ENCODE data around the gene CDX1.

Gene CDX1

DNA sequence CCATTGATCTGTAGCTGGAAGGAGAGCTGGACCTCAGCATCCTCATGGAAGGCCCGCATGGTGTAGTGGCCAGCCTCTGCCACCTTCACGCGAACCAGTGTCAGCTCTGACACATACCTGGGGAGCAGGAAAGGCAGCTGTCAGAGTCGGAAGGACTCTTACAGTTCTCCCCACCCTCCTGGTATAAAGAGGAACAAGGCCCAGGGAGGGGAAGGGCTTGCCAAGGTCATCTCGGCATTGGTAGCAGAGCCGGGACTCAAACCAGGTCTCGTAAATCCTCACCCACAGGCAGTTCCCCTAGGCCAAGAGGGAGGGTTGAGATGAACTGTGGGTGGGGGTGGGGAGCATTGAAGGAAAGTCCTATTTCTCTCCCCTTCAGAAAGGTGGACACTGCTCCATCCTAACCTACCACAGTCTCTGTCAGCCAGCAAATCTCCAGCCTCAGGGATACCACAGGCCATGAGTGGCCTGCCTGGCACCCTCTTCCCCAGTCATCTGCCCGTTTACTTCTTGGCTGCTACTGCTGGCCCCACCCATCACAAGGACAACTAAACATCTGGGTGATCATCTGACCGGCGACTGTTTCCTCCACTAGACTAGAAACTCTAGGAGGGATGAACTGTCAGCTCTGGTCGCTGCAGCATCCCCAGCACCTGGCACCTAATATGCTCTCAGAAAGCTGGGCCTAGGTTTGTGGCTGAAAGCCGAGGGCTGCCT is 34.4 kb upstream of the CDX1 start:
- DNase-seq = no peak

DNA sequence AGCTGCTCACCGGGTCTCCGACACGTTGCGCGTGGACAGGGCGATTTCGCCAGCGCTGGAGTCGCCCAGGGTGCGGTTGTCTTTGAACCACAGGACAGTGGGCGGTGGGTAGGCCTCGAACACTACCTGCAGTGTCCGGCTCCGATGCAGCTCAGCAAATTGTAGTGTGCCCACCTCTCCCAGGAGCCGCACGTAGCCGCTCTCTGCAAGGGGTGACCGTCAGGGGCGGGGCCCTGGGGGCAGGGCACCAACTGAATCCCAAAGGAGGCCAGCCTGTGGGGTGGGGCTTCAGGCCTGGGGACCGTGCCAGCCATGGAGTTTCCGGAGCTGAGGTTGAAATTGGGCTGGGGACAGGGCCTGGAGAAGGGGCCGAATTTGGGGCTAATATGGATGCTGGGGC is 33.8 kb upstream of the CDX1 start:
- no peak for DNase-seq

DNA sequence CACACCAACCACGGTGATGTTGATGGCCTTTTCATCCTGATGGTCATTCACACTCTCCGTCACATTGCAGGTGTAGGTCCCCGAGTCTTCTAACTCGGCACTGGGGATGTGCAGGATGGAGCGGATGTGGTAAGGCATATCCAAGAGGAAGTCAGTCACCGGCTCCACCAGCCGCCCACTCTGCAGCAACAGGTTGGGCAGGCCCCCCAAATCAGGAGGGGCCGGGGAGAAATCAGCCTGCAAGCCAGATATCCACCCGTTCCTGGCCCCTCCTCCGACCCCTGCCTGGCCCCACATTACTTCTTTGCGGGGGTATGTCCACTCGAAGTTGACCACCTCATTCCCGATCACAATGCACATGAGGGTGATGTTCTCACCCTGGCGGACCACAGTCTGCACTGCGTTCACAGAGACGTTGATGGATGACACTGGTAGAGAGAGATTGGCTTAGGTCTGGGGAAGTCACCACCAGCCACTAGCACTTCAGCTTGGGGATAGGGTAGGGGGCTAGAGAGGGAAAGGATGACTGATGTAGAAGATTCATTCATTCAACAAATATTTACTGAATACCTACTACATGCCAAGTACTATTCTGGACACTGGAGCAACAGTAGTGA is 32.9 kb upstream of the CDX1 start:
- DNase-seq = no peak

DNA sequence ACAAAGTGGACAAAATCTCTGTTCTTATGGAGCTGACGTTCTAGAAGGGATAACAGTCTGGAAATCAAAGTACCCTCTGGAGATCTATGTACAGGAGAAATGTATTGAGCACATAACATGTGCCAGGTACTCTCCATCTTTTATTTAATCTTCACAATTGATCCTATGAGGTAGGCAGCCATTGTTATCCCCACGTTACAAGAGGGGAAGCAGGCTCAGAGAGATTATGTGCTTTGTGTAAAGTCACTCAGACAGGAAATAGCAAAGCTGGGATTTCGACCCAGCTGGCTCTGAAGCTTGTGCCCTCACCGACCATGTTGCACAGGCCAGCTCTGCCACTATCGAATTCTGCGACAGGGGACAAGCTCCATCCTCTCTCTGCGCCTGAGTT is 32.4 kb upstream of the CDX1 start:
- DNase-seq = no peak

DNA sequence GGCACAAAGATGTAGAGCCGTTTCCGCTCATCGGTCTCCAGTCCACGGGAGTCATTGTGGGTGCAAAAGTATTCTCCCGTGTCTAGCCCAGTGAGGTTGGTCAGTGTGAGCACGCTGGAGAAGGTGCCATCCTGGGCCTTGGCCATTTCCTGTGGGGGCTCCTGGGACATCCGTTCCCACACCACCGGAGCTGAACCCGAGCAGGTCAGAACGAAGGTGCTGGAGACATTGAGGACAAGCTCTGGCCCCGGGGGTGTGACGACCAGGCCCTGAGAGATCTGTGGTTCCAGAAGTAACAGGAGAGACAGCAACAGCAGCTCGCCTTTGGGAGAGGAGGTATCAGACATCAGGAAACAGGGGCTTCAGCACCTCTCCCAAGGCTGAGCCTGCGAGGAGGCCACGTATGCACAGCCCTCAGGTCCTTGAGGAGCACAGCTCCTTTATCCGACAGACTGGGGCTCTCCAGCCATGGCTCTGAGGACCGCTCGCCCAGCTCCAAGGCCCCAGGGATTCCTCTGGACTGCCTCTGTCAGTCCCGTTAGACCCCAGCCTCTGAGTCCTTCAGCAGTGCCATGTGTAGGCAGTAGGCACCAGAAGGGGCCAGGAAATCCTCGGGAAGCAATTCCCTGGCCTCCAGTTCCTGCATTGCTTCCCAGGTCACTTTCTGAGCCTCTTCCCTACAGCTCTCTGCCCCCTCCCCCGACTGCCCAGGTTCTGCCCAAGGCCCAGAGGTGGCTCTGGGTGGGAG is 30.8 kb upstream of the CDX1 start:
- no peak for DNase-seq

DNA sequence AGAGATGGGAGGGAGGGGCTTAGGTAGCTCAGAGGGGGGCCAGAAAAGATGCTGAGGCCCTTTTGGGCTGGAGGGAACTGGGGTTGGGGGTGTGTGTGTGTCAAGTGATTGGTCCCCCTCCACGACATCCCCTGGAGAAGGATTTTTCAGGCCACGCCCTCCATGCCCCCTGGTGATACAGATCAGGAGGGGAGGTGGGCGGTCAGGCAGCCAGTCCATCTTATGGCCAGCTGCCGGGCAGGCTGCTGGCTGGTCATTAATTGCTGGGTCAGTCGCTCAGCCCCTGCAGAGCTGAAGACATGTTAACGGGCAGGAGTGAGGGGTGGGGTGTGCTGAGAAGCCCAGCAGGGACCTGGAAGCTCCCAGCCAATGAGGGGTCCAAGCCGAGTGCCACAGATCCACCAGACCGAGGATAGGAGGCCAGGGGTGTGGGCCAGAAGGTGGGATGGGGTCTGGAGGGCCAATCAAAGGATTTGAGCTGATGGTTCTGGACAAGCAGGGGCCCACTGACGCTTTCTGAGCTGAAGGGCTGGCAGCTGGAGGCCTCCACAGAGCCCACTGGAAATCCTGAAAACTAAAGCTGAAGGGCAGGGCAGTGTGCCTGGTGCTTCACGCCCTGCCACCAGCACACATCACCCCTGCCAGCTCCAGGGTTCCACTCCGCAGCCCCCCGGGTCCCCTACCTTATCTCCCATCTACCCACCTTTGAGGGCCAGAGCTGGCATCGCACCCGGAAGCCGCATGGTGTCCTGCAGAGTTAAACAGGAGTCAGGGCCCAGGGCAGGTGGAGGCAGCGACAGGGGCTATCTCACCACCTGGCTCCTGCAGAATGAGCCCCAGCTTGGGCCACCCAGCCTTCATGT is 30.0 kb upstream of the CDX1 start:
- no peak for DNase-seq

DNA sequence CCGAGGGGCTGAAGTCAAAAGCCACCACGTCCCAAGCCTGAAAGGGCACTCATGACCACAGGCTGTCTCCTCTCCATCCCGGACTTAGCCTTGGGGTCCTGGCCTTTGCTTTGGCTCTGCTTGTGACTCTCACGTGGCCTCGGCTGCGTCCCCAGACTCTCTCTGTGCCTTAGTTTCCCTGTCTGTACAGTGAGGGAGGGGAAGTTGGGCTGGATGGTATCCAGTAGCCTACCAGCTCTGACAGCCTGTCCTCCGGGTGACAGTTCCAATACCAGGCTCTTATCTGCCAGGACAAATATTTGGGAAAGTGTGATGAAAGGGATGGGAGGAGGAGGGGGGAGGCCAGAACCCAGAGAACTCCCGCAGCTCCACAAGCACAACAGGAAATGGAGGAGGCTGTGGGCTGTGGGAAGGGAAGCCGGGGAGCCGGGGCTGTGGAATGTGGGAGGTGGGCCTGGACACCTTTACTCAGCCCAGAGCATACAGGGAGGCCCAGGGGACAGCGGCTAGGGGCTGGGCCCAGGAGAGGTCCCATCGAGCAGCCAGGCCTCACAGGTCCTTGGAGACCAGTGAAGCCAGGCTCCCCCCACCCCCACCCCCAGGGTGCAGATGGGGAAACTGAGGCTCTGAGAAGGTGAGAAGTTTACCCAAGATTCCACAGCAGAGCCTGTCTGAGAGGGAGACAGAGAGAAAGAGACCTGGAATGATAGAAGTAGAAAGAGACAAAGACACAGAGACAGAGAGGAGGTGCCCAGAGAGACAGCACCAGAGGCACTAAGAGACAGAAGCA is 29.2 kb upstream of the CDX1 start:
- DNase-seq = no peak

DNA sequence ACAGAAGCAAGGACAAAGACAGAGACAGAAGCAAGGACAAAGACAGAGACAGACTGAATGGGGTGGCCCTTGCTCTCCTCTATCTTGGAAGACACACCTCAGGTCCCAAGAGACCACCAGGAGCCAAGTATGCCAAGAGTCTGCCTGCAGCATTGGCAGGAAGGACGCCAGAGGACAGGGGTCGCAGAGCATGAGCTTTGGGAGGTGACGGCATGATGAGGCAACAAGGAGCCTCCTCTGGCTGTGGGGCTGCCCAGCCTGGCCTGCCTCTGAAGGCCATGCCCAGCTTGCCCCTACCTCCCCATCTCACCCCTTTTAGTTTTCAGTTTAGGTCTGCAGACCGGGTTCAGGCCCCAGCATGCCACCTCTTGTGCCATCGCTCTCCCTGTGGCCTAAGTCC is 28.6 kb upstream of the CDX1 start:
- DNase-seq = no peak

DNA sequence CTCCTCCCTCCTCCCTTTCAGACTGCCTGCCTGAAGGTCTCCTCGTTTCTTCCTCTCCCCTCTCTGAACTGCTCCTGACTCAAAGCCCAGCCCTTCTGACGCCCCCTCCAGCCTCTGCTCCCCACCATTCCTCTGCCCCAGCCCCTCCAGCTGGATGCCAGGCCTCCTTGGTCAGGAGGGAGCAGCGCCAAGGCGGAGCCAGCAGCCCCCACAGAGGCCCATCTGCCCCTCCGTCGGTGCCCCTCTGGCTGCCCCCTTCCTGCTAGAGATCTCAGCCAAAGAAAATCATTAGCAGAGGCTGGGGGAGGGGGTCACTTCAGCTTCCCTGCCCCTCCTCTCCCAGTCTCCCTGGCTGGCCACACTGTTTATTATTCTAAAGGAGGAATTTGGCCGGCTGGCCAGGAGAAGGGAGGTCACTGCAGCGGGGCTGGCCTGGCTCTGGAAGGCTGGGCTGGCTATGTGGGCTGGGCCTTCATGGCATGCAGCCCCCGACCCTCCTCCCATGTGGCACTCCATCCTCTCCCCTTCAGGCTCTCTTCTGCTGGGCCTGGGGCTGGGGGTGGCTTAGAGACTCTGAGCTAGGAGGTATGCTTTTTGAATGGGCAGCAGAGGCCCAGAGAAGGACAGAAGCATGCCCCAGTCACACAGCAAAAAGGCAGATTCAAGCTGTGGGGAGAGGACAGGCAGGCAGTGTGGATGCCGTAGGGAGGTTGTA is 27.9 kb upstream of the CDX1 start:
- no peak for DNase-seq

DNA sequence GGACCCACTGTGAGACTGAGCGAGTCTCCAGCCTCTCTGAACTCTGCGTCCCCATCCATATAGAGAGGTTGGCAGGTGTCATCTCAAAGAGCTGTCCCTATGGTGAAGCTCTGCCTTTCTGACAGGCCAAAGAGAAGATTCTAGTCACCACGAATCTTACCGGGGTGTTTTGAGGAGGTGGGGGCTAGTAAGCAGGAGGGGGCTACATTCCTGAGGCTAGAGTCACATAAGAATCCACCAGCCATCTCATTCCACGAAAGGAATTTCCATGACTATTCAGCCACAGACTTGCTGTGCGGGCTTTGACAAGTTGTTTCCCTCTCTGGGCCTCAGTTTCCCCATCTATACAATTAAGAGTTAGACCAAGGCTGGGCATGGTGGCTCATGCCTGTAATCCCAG is 27.2 kb upstream of the CDX1 start:
- no peak for DNase-seq

DNA sequence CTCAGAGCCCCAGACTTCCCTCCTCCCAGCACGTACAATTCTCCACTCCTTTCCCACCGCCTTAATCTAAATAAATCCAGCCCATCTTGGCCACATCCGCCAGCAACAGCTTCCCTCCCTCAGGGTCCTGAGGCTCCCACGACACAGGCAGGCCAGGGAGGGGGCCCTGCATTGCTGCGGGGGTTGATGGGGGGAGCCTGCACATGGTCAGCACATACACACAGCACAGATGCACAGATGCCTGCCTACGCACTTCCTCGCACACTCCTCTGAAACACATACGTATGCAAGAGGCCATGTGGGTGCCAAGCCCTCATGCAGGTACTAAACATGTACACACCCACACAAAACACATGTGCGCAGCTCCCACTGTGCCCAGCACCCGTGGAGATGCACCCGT is 25.7 kb upstream of the CDX1 start:
- no peak for DNase-seq

DNA sequence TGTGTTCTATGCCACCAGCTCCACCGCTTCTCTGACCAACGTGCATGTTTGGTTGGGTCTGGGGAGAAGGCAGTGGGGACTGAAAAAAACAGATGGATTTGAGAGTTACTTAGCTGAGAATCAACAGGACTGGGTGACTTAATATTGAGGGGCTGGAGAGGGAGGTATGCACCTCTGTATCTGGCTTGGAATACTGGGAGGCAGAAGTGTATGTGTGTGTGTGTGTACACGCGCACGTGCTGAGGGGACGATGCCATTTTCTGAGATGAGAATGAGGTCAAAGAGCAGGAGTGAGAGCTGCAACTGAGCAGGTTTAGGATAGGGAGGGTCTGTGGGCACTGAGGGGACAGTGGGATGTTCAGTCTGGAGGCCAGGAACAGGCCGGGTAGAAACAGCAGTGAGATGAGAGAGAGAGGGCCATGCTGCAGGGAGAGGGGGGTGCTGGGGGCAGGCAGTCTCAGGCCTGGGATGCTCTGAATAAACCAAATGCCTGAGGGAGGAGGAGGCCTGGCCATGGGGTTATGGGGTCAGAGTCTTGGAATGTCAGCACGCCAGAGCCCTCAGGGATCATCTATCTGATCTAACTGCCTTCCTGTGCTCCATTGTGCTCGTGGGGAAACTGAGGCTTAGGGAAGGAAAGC is 24.9 kb upstream of the CDX1 start:
- no peak for DNase-seq

DNA sequence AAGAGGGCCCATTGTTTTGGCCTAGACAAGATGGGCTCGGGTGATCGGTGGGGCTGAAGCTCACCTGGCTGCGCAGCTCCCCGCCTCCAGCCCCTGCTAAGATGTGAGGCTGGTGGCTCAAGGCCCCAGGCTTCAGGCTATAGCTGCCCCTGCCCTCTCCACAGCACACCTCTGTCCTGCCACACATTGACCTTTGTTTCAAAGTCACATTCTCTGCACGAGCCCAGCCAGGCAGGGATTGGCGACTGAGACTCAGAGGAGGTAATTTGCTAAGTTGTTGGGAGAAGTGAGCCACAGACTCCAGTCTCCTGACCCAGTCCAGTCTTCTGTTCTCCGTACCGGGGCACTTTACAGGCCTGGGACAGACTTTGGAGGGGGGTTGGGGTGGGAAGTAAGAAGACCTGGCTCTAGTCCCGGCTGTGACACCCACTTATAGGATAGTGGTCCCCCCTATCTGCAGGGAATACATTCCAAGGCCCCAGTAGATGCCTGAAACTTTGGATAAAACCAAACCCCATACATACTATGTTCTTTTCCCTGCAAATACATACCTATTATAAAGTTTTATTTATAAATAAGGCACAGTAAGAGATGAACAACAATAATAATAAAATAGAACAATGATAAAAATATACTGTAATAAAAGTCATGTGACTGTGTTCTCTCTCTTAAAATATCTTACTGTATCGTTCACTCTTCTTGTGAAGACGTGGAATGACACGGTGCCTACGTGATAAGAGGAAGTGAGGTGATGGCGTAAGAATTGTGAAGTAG is 24.2 kb upstream of the CDX1 start:
- DNase-seq = no peak

DNA sequence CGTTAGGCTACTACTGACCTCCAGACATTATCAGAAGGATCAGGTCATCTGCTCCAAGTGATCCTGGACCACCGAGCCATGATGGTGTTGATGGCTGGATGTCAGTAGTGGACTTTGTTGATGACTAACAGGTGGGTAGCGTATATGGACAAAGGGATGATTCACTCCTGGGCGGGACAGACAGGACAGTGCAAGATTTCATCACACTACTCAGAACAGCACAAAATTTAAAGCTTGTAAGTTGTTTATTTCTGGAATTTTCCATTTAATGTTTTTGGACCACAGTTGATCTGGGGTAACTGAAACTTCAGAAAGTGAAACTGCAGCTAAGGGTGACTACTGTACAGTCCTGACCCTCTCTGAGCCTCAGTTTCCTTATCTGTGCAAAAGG is 23.6 kb upstream of the CDX1 start:
- DNase-seq = no peak

DNA sequence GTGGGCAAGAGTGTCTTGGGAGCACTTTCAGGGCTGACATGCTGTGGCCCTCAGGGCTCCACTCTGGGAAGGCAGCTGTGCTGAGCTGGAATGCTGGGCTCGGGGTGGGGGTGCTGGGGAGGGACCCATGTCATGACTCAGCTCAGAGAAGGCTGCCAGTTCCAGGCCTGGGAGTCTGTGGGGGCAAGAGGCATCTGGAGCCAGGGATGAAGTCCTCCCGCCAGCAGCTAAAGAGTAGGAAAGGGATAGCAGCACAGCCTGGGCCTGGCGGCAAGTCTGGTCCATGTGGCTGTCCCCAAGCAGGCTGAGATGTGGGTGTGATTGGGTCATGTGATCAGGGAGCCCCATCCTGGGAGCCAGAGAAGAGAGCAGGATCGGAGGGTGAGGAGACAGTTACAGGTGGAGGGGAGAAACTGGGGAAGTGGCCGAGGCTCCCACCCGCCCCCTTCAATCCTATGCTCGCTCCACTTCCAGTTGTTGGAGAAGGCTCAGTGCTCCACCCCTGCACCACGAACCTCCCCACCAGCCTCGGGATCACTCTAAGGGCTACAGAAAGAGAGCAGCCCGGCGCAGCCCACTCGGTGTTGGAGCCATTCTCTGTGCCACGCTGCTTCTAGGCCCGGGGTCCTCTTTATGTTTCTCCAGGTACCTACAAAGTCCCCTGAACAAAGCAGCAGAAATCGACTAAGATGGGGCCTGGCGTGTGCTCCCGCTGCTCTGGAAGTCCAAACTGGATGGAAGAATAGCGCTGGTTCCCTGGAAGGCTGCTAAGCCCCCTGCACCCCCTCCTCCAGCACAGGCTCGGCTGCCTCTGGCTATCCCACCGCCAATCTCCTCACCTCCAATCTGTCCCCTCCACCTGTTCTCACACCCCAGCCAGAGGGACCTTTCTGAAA is 23.0 kb upstream of the CDX1 start:
- DNase-seq = no peak

DNA sequence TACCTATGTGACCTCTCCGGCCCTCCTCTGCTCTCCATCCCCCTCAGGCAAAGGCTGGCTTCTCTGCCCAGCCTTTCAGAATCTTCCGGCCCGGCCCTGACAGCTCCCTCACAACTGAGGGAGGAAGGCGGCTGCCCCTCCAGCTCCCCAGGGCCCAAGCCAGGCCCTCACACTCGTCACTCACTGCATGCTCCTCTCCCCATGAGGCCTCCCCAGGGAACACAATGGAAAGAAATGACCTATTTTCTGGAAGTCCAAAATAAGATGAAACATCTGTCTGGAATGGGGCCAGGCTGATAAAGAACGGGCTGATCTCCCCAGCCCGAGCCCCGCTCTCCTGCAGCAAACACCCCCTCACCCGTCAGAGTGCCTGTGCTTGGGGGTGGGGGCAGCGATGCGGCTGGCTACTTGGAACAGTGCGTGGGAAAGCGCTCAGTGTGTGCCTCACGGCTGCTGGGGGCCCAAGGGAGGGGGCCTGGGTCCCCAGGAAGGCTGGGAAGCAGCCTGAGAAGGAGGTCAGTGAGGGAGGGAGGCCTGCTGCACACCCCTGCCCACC is 22.3 kb upstream of the CDX1 start:
- no peak for DNase-seq

DNA sequence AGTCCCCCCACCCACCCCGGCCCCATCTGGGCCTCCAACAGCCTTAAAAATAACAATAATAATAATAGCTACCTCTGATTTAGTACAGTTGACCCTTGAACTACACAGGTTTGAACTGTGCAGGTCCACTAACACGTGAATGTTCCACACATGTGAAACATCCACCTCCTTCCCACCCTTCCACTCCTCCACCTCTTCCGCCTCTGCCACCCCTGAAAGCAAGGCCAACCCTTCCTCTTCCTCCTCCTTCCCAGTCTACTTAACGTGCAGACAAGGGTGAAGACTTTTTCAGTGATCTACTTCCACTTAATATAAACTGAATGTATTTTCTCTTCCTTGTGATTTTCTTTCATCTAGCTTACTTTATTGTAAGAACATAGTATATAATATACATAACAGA is 21.7 kb upstream of the CDX1 start:
- DNase-seq = no peak

DNA sequence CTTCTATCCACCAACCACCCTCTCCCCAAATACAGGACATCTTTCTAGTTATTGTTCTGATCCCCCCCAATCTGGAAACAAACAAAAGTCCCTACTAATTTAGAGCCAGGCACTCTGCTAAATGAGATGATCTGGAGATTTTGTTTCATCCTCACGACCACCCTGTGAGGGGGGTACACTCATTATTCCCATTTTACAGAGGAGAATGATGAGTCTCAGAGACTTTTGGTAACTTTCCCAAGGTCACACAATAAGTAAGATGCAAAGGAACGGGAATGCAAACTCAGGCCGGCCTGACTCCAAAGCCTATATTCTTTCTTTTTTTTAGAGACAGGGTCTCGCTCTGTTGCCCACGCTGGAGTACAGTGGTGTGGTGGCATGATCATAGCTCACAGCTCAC is 20.3 kb upstream of the CDX1 start:
- no peak for DNase-seq
